K562 (cell line): ENCODE results near the gene ZFPM1. TPM values are rescaled to one million over a fixed set of nuclear protein-coding genes. Genes with fewer than 3 reads are reported as not detected.

Source experiments
- ATF2 ChIP-seq: sonication (generic); formaldehyde crosslinking; IDR thresholded peaks from 2 replicates; pipeline ENCODE4 v1.8.1; 2022; ENCODE audit warnings: missing genetic modification reagents
- ETS2 ChIP-seq: IDR thresholded peaks from 2 replicates; pipeline ENCODE4 v1.6.1; 2016; ENCODE audit warnings: borderline replicate concordance, missing genetic modification characterization, mild to moderate bottlenecking, moderate library complexity, missing compliant biosample characterization; ENCODE audit not compliant: poor library complexity, severe bottlenecking
- HDAC8 ChIP-seq: fragments of 450-650 bp; IDR thresholded peaks from 2 replicates; pipeline ENCODE4 v1.6.1; 2016; ENCODE audit warnings: mild to moderate bottlenecking, missing genetic modification characterization, moderate library complexity, missing compliant biosample characterization
- HNRNPL ChIP-seq: fragments of 200-400 bp; formaldehyde crosslinking; IDR thresholded peaks from 2 replicates; pipeline ENCODE4 v1.6.1; 2017; ENCODE audit warnings: low read depth, mild to moderate bottlenecking, low read length
- NFYB ChIP-seq: IDR thresholded peaks from 2 replicates; pipeline ENCODE4 v1.6.1; 2011; ENCODE audit warnings: mild to moderate bottlenecking, moderate library complexity; ENCODE audit not compliant: insufficient read length; ENCODE audit errors: extremely low read depth
- POLR2G ChIP-seq: fragments of 200-400 bp; formaldehyde crosslinking; IDR thresholded peaks from 2 replicates; pipeline ENCODE4 v1.6.1; 2017; ENCODE audit warnings: low read depth, mild to moderate bottlenecking, antibody characterized with exemption, low read length, moderate library complexity
- RB1 ChIP-seq: fragments of 450-650 bp; IDR thresholded peaks from 2 replicates; pipeline ENCODE4 v1.6.1; 2017; ENCODE audit warnings: low read depth, mild to moderate bottlenecking
- polyA plus RNA-seq, 8 experiments: library from polyadenylated mRNA; depleted of rRNA in 4 of 8; stranded (reverse) in 5 of 8; unstranded in 3 of 8; fragments of >200 nt; fragmentation: Nextera tagmentation in 2 of 8; fragmentation: Illumina TruSeq in 1 of 8; extraction: Ambion mirVana in 2 of 8; extraction: Trizol in 1 of 8; gene quantifications; 2 replicates each; pipeline versions ENCODE4 v1.2.1 to v1.2.3, GENCODE V29; 2011 to 2014; ENCODE audit warnings: inconsistent platforms in 1 of 8, missing spikeins in 1 of 8
- total RNA-seq, 7 experiments: library from RNA; depleted of rRNA in 6 of 7; stranded (reverse); fragments of >200 nt in 6 of 7; fragmentation: Illumina TruSeq in 2 of 7; extraction: Trizol in 2 of 7; gene quantifications; 2 replicates each; pipeline versions ENCODE4 v1.2.1 to v1.2.3, GENCODE V29; 2011 to 2021; ENCODE audit warnings: low replicate concordance in 1 of 7
- TF ChIP-seq, protein P1 (sequence below): fragments of 450-650 bp; IDR thresholded peaks from 2 replicates; pipeline ENCODE4 v1.6.1; 2016; ENCODE audit warnings: mild to moderate bottlenecking, moderate library complexity
- TF ChIP-seq, protein P2 (sequence below): fragments of 450-650 bp; IDR thresholded peaks from 2 replicates; pipeline ENCODE4 v1.6.1; 2016; ENCODE audit warnings: mild to moderate bottlenecking
- TF ChIP-seq, protein P3 (sequence below): sonication (generic); formaldehyde crosslinking; IDR thresholded peaks from 2 replicates; pipeline ENCODE4 v1.9.0; 2022; ENCODE audit warnings: mild to moderate bottlenecking, missing genetic modification reagents

The ZFPM1 gene
- total and polyA plus RNA-seq, 9 of the 15 experiments (the other 6 are each of a cell fraction or from before 2014, with no cell fraction given), result 0.03 to 35.9 (median 1.4) TPM

- 0 out of 2 replicates have a peak, but pooled peaks have one; percentile 44 for TF ChIP-seq POLR2G
- TF ChIP-seq, protein P1, sequence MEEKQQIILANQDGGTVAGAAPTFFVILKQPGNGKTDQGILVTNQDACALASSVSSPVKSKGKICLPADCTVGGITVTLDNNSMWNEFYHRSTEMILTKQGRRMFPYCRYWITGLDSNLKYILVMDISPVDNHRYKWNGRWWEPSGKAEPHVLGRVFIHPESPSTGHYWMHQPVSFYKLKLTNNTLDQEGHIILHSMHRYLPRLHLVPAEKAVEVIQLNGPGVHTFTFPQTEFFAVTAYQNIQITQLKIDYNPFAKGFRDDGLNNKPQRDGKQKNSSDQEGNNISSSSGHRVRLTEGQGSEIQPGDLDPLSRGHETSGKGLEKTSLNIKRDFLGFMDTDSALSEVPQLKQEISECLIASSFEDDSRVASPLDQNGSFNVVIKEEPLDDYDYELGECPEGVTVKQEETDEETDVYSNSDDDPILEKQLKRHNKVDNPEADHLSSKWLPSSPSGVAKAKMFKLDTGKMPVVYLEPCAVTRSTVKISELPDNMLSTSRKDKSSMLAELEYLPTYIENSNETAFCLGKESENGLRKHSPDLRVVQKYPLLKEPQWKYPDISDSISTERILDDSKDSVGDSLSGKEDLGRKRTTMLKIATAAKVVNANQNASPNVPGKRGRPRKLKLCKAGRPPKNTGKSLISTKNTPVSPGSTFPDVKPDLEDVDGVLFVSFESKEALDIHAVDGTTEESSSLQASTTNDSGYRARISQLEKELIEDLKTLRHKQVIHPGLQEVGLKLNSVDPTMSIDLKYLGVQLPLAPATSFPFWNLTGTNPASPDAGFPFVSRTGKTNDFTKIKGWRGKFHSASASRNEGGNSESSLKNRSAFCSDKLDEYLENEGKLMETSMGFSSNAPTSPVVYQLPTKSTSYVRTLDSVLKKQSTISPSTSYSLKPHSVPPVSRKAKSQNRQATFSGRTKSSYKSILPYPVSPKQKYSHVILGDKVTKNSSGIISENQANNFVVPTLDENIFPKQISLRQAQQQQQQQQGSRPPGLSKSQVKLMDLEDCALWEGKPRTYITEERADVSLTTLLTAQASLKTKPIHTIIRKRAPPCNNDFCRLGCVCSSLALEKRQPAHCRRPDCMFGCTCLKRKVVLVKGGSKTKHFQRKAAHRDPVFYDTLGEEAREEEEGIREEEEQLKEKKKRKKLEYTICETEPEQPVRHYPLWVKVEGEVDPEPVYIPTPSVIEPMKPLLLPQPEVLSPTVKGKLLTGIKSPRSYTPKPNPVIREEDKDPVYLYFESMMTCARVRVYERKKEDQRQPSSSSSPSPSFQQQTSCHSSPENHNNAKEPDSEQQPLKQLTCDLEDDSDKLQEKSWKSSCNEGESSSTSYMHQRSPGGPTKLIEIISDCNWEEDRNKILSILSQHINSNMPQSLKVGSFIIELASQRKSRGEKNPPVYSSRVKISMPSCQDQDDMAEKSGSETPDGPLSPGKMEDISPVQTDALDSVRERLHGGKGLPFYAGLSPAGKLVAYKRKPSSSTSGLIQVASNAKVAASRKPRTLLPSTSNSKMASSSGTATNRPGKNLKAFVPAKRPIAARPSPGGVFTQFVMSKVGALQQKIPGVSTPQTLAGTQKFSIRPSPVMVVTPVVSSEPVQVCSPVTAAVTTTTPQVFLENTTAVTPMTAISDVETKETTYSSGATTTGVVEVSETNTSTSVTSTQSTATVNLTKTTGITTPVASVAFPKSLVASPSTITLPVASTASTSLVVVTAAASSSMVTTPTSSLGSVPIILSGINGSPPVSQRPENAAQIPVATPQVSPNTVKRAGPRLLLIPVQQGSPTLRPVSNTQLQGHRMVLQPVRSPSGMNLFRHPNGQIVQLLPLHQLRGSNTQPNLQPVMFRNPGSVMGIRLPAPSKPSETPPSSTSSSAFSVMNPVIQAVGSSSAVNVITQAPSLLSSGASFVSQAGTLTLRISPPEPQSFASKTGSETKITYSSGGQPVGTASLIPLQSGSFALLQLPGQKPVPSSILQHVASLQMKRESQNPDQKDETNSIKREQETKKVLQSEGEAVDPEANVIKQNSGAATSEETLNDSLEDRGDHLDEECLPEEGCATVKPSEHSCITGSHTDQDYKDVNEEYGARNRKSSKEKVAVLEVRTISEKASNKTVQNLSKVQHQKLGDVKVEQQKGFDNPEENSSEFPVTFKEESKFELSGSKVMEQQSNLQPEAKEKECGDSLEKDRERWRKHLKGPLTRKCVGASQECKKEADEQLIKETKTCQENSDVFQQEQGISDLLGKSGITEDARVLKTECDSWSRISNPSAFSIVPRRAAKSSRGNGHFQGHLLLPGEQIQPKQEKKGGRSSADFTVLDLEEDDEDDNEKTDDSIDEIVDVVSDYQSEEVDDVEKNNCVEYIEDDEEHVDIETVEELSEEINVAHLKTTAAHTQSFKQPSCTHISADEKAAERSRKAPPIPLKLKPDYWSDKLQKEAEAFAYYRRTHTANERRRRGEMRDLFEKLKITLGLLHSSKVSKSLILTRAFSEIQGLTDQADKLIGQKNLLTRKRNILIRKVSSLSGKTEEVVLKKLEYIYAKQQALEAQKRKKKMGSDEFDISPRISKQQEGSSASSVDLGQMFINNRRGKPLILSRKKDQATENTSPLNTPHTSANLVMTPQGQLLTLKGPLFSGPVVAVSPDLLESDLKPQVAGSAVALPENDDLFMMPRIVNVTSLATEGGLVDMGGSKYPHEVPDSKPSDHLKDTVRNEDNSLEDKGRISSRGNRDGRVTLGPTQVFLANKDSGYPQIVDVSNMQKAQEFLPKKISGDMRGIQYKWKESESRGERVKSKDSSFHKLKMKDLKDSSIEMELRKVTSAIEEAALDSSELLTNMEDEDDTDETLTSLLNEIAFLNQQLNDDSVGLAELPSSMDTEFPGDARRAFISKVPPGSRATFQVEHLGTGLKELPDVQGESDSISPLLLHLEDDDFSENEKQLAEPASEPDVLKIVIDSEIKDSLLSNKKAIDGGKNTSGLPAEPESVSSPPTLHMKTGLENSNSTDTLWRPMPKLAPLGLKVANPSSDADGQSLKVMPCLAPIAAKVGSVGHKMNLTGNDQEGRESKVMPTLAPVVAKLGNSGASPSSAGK, result no peak
- no peak for TF ChIP-seq HDAC8 (tag)
- TF ChIP-seq, protein P2, sequence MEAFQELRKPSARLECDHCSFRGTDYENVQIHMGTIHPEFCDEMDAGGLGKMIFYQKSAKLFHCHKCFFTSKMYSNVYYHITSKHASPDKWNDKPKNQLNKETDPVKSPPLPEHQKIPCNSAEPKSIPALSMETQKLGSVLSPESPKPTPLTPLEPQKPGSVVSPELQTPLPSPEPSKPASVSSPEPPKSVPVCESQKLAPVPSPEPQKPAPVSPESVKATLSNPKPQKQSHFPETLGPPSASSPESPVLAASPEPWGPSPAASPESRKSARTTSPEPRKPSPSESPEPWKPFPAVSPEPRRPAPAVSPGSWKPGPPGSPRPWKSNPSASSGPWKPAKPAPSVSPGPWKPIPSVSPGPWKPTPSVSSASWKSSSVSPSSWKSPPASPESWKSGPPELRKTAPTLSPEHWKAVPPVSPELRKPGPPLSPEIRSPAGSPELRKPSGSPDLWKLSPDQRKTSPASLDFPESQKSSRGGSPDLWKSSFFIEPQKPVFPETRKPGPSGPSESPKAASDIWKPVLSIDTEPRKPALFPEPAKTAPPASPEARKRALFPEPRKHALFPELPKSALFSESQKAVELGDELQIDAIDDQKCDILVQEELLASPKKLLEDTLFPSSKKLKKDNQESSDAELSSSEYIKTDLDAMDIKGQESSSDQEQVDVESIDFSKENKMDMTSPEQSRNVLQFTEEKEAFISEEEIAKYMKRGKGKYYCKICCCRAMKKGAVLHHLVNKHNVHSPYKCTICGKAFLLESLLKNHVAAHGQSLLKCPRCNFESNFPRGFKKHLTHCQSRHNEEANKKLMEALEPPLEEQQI, result no peak
- TF ChIP-seq, protein P3, sequence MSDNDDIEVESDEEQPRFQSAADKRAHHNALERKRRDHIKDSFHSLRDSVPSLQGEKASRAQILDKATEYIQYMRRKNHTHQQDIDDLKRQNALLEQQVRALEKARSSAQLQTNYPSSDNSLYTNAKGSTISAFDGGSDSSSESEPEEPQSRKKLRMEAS (CRISPR knock-in tag), result peak; percentile 66
- peak; percentile 28 for TF ChIP-seq NFYB
- TF ChIP-seq HNRNPL, result peak; percentile 23; the same call in 1 of the 2 replicates
- TF ChIP-seq ETS2 (tag), result no peak
- 0 out of 2 replicates have a peak, but pooled peaks have one; percentile 13 for TF ChIP-seq RB1
- TF ChIP-seq ATF2, result no peak
These were observed 15.4 kb downstream of the ZFPM1 start (continued) for GRCh38 chr16:88468275-88469129.
